ENCODE measurements around the gene TASP1. TPM values are rescaled to one million over a fixed set of nuclear protein-coding genes. Genes with fewer than 3 reads are reported as not detected.

Gene TASP1
- polyA plus RNA-seq, 1 donor from 2014 or later: 20.2 TPM

GRCh38 chr20:13580707-13581106, 58.0 kb downstream of the TASP1 start:
- no peak for TF ChIP-seq TAF1 (IDR thresholded peaks at IDR 0.05; ENCODE audit: low read depth)
- no peak for TF ChIP-seq MXI1 (conservative IDR thresholded peaks at IDR 0.05; ENCODE audit: poor library complexity, severe bottlenecking)
- TF ChIP-seq RAD21 (conservative IDR thresholded peaks at IDR 0.05): no peak
- no peak for TF ChIP-seq REST (IDR thresholded peaks at IDR 0.05; ENCODE audit: borderline replicate concordance)
- no peak for TF ChIP-seq SMC3 (conservative IDR thresholded peaks at IDR 0.05; ENCODE audit: poor library complexity)
- TF ChIP-seq EZH2 (IDR thresholded peaks at IDR 0.05; ENCODE audit: borderline replicate concordance, insufficient read depth, low read length, poor library complexity, severe bottlenecking): no peak
- no peak for TF ChIP-seq POLR2AphosphoS5 (IDR thresholded peaks at IDR 0.05)
- TF ChIP-seq EP300 (conservative IDR thresholded peaks at IDR 0.05; ENCODE audit: poor library complexity, severe bottlenecking): no peak
- TF ChIP-seq CTCF (IDR thresholded peaks at IDR 0.05; ENCODE audit: poor library complexity, severe bottlenecking): no peak
- Histone ChIP-seq H2AFZ (ENCODE audit: low read depth, low read length) (no peak overlapping the region), H4K20me1 (ENCODE audit: insufficient read depth) (no peaks in the 10 kb centered on the region), H3K9ac (ENCODE audit: low read length) (no peak overlapping the region), H3F3A (ENCODE audit: insufficient read depth, low read length, poor library complexity, severe bottlenecking) (no peaks in the 10 kb centered on the region), H3K4me2 (ENCODE audit: low read length) (no peak overlapping the region), H3K27me3 (ENCODE audit: insufficient read depth, low read depth, low read length) (no peaks in the 10 kb centered on the region), H3K36me3 (ENCODE audit: insufficient read depth, low read length) (peaks cover 6% of the 10 kb centered on the region), H3K27ac (ENCODE audit: low read length) (no peak overlapping the region), H3K9me2 (ENCODE audit: insufficient read depth, low read length) (no peaks in the 10 kb centered on the region), H3K4me3 (ENCODE audit: low read length) (no peak overlapping the region), H3K9me3 (ENCODE audit: low read length) (peaks cover 7% of the 10 kb centered on the region), H3K79me2 (replicated peaks; ENCODE audit: insufficient read depth, low read length) (no peaks in the 10 kb centered on the region)

- no peak for TF ChIP-seq RAD21 (conservative IDR thresholded peaks at IDR 0.05)
- no peak for TF ChIP-seq EZH2 (IDR thresholded peaks at IDR 0.05; ENCODE audit: borderline replicate concordance, insufficient read depth, low read length, poor library complexity, severe bottlenecking)
- TF ChIP-seq POLR2AphosphoS5 (IDR thresholded peaks at IDR 0.05): no peak
- no peak for TF ChIP-seq CTCF (IDR thresholded peaks at IDR 0.05; ENCODE audit: poor library complexity, severe bottlenecking)
- TF ChIP-seq EP300 (conservative IDR thresholded peaks at IDR 0.05; ENCODE audit: poor library complexity, severe bottlenecking): no peak
- TF ChIP-seq MXI1 (conservative IDR thresholded peaks at IDR 0.05; ENCODE audit: poor library complexity, severe bottlenecking): no peak
- TF ChIP-seq REST (IDR thresholded peaks at IDR 0.05; ENCODE audit: borderline replicate concordance): no peak
- TF ChIP-seq TAF1 (IDR thresholded peaks at IDR 0.05; ENCODE audit: low read depth): no peak
- no peak for TF ChIP-seq SMC3 (conservative IDR thresholded peaks at IDR 0.05; ENCODE audit: poor library complexity)
- H3K36me3 ChIP-seq (ENCODE audit: insufficient read depth, low read length): no peaks in the 10 kb centered on the region
- H3K79me2 ChIP-seq (replicated peaks; ENCODE audit: insufficient read depth, low read length): no peaks in the 10 kb centered on the region
These were observed 64.7 kb downstream of the TASP1 start for GRCh38 chr20:13574071-13574470.

More at GRCh38 chr20:13574071-13574470, 64.7 kb downstream of the TASP1 start:
- Histone ChIP-seq H3K27me3 (ENCODE audit: insufficient read depth, low read depth, low read length) (no peaks in the 10 kb centered on the region), H3K27ac (ENCODE audit: low read length) (no peak overlapping the region), H3F3A (ENCODE audit: insufficient read depth, low read length, poor library complexity, severe bottlenecking) (no peaks in the 10 kb centered on the region), H3K4me2 (ENCODE audit: low read length) (no peak overlapping the region), H3K9ac (ENCODE audit: low read length) (no peak overlapping the region), H4K20me1 (ENCODE audit: insufficient read depth) (no peaks in the 10 kb centered on the region), H3K9me2 (ENCODE audit: insufficient read depth, low read length) (no peaks in the 10 kb centered on the region), H2AFZ (ENCODE audit: low read depth, low read length) (no peak overlapping the region), H3K9me3 (ENCODE audit: low read length) (no peaks in the 10 kb centered on the region), H3K4me3 (ENCODE audit: low read length) (no peak overlapping the region)

All from neural cell (in vitro differentiated cells).